ENCODE data around the gene RAB1A.
A peak's percentile ranks its signal among the peaks of the same experiment; 100 is the strongest.

DNA sequence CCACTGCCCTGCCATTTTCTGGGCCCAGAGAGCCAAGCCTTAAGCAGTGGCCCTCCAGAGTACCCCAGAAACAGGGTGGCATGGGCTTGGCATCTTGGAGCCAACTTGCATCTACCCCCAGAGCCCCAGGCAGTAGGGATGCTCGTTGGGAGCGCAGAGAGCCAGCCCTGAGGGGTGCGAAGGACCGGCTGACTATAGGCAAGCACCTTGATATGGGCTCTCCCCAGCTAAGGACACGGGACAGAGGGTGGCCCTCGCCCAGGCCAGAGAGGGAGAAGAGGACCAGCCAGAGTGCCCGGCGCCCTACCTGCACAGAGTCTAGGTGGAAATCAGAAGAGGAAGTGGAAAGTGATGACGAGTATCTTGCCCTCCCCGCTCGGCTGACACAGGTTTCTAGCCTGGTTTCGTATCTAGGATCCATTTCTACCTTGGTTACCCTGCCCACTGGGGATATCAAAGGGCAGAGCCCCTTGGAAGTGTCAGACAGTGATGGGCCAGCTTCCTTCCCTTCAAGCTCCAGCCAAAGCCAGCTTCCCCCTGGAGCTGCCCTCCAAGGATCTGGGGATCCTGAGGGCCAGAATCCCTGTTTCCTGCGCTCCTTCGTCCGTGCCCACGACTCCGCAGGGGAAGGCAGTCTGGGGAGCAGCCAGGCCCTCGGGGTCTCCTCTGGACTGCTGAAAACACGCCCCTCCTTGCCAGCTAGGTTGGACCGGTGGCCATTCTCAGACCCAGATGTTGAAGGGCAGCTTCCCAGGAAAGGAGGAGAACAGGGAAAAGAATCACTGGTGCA, 57.5 kb downstream of the RAB1A start:
- TF ChIP-seq LARP7 (IDR thresholded peaks at IDR 0.05) (no peak), KLF10 (CRISPR knock-in tag; IDR thresholded peaks at IDR 0.05) (no peak), SP1 (CRISPR knock-in tag; IDR thresholded peaks at IDR 0.05) (no peak), ATF7 (IDR thresholded peaks at IDR 0.05) (no peak), CC2D1A (IDR thresholded peaks at IDR 0.05) (no peak), HMG20B (CRISPR knock-in tag; IDR thresholded peaks at IDR 0.05) (no peak), PTTG1 (tag; IDR thresholded peaks at IDR 0.05; ENCODE audit: low read depth) (no peak), RCOR1 (IDR thresholded peaks at IDR 0.05; ENCODE audit: borderline replicate concordance in 1 of 2, low read depth in 2 of 2, low read length in 2 of 2) (no peak), EP300 (IDR thresholded peaks at IDR 0.05; ENCODE audit: low read length) (no peak), MAFF (IDR thresholded peaks at IDR 0.05; ENCODE audit: low read length) (no peak), JUN (IDR thresholded peaks at IDR 0.05; ENCODE audit: borderline replicate concordance, low read depth, low read length) (no peak), JUN (CRISPR knock-in tag; IDR thresholded peaks at IDR 0.05; ENCODE audit: borderline replicate concordance) (no peak), MYC (IDR thresholded peaks at IDR 0.05; ENCODE audit: low read depth, low read length) (no peak), MYC (CRISPR knock-in tag; IDR thresholded peaks at IDR 0.05; ENCODE audit: borderline replicate concordance, low read depth) (no peak)
- TF ChIP-seq, protein P1, sequence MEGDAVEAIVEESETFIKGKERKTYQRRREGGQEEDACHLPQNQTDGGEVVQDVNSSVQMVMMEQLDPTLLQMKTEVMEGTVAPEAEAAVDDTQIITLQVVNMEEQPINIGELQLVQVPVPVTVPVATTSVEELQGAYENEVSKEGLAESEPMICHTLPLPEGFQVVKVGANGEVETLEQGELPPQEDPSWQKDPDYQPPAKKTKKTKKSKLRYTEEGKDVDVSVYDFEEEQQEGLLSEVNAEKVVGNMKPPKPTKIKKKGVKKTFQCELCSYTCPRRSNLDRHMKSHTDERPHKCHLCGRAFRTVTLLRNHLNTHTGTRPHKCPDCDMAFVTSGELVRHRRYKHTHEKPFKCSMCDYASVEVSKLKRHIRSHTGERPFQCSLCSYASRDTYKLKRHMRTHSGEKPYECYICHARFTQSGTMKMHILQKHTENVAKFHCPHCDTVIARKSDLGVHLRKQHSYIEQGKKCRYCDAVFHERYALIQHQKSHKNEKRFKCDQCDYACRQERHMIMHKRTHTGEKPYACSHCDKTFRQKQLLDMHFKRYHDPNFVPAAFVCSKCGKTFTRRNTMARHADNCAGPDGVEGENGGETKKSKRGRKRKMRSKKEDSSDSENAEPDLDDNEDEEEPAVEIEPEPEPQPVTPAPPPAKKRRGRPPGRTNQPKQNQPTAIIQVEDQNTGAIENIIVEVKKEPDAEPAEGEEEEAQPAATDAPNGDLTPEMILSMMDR (IDR thresholded peaks at IDR 0.05 in 2 of 3, conservative IDR thresholded peaks at IDR 0.05 in 1 of 3; ENCODE audit: insufficient read depth in 2 of 3, low read depth in 1 of 3, low read length in 3 of 3): 0 out of 6 replicates have a peak, but pooled peaks of 1 of the 3 experiments have one; percentile 2
- TF ChIP-seq, protein P2, sequence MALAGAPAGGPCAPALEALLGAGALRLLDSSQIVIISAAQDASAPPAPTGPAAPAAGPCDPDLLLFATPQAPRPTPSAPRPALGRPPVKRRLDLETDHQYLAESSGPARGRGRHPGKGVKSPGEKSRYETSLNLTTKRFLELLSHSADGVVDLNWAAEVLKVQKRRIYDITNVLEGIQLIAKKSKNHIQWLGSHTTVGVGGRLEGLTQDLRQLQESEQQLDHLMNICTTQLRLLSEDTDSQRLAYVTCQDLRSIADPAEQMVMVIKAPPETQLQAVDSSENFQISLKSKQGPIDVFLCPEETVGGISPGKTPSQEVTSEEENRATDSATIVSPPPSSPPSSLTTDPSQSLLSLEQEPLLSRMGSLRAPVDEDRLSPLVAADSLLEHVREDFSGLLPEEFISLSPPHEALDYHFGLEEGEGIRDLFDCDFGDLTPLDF (CRISPR knock-in tag; IDR thresholded peaks at IDR 0.05): no peak

Data from K562 (cell line).